Panc1 (cell line): Measurements from ENCODE around the gene YY1. TPM values are rescaled to one million over a fixed set of nuclear protein-coding genes. Genes with fewer than 3 reads are reported as not detected.

Source experiments
- ATAC-seq: fragments of 200-7000 bp; cut with Tn5 transposase; 2 replicates; pipeline ENCODE4 v1.9.1; 2020; ENCODE audit warnings: mild to moderate bottlenecking, moderate library complexity
- BruUV-seq: library from RNA; stranded (reverse); fragments of 400-500 nt; replicated peaks from 2 replicates; lab custom pipeline; 2021; lab: Mats Ljungman, UMichigan
- CTCF ChIA-PET: fragments of 300-600 bp; sonication (Branson Sonifier 250); formaldehyde crosslinking; loops from one replicate; lab custom pipeline; 2022; ENCODE audit warnings: antibody characterized with exemption; lab: Charles Lee
- POLR2A ChIA-PET: fragments of 300-600 bp; sonication (Branson Sonifier 250); formaldehyde crosslinking; loops from one replicate; lab custom pipeline; 2022; ENCODE audit warnings: antibody characterized with exemption; lab: Charles Lee
- DNase-seq: peaks from one replicate; pipeline ENCODE4 v3.0.0-alpha.2; 2010; ENCODE audit warnings: low read depth, low spot score
- H3K27ac ChIP-seq: 2 replicates; pipeline ENCODE4 v1.5.1; 2011; ENCODE audit warnings: mild to moderate bottlenecking, low read length, inconsistent platforms
- H3K27me3 ChIP-seq: fragments of 200-500 bp; sonication (Bioruptor generic); 2 replicates; pipeline ENCODE4 v1.6.0; 2014; ENCODE audit warnings: low read length, inconsistent platforms; ENCODE audit not compliant: control insufficient read depth, insufficient read depth
- H3K36me3 ChIP-seq: fragments of 200-500 bp; sonication (Bioruptor generic); 2 replicates; pipeline ENCODE4 v1.5.1; 2014; ENCODE audit warnings: inconsistent platforms, mild to moderate bottlenecking, low read length, moderate library complexity; ENCODE audit not compliant: control insufficient read depth, insufficient read depth
- H3K4me1 ChIP-seq: 2 replicates; pipeline ENCODE4 v1.5.1; 2011; ENCODE audit warnings: inconsistent platforms, mild to moderate bottlenecking, low read length, moderate library complexity; ENCODE audit not compliant: control insufficient read depth, insufficient read depth
- H3K4me3 ChIP-seq, 2 experiments: 2 replicates each; pipeline ENCODE4 v1.5.1; 2011 to 2012; ENCODE audit warnings: low read depth in 2 of 2, low read length in 2 of 2, mild to moderate bottlenecking in 2 of 2, inconsistent platforms in 1 of 2, moderate library complexity in 1 of 2
- H3K9me3 ChIP-seq: fragments of 200-500 bp; sonication (Bioruptor generic); 2 replicates; pipeline ENCODE4 v1.5.1; 2014; ENCODE audit warnings: low read depth, mild to moderate bottlenecking, inconsistent platforms, low read length, moderate library complexity; ENCODE audit not compliant: control insufficient read depth, insufficient read depth
- CTCF ChIP-seq: fragments of 450-650 bp; IDR thresholded peaks from 2 replicates; pipeline ENCODE4 v1.5.1; 2017; ENCODE audit warnings: mild to moderate bottlenecking
- POLR2AphosphoS5 ChIP-seq: IDR thresholded peaks from 2 replicates; pipeline ENCODE4 v1.6.1; 2012; ENCODE audit warnings: mild to moderate bottlenecking, low read depth, low read length, moderate library complexity
- SIN3A ChIP-seq: IDR thresholded peaks from 2 replicates; pipeline ENCODE4 v1.6.1; 2012; ENCODE audit warnings: low read depth, mild to moderate bottlenecking, low read length, moderate library complexity, borderline replicate concordance; ENCODE audit not compliant: insufficient read depth
- TCF7L2 ChIP-seq: IDR thresholded peaks from 2 replicates; pipeline ENCODE4 v1.6.1; 2011; ENCODE audit warnings: mild to moderate bottlenecking, low read depth, low read length, inconsistent platforms
- in situ Hi-C: cut with HindIII; loops from 2 replicates; pipeline ENCODE4 v1.10.0; 2016; ENCODE audit warnings: low sequenced_read_pairs, low pct_unique_long_range_greater_than_20kb
- intact Hi-C: fragments of 100-400 bp; cut with micrococcal nuclease; formaldehyde crosslinking; loops from one replicate; pipeline ENCODE4 v1.10.0; 2022; ENCODE audit not compliant: unreplicated experiment
- total RNA-seq: library from RNA; stranded (reverse); gene quantifications from one replicate; pipeline ENCODE4 v1.2.1, GENCODE V29; 2021; ENCODE audit not compliant: unreplicated experiment
- TF ChIP-seq, protein P1 (sequence below), 2 experiments: IDR thresholded peaks; 2 replicates each; pipeline ENCODE4 v1.6.1; 2011 to 2012; ENCODE audit warnings: low read depth in 2 of 2, control low read depth in 1 of 2, low read length in 1 of 2, mild to moderate bottlenecking in 1 of 2, moderate library complexity in 1 of 2; ENCODE audit not compliant: insufficient read depth in 1 of 2

The YY1 gene
- total RNA-seq, 1 experiment from 2014 or later, result 71.3 TPM

DNA sequence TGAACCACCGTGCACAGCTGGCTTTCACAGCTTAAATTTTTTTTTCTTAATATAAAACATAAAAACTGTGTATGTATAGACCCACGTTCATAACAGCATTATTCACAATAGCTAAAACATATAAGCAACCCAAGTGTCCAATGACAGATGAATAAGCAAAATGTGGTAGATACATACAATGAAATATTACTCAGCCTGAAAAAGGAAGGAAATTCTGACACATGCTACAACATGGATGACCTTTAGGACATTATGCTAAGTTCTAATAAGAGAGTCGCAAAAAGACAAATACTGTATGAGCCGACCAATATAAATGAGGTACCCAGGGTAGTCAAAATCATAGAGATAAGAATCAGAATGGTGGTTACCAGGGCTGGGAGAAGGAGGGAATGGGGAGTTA is 13.8 kb upstream of the YY1 start:
- TF ChIP-seq TCF7L2, result no peak
- TF ChIP-seq CTCF, result no peak
- no peak for TF ChIP-seq SIN3A
- no peak for TF ChIP-seq POLR2AphosphoS5
- TF ChIP-seq, protein P1, sequence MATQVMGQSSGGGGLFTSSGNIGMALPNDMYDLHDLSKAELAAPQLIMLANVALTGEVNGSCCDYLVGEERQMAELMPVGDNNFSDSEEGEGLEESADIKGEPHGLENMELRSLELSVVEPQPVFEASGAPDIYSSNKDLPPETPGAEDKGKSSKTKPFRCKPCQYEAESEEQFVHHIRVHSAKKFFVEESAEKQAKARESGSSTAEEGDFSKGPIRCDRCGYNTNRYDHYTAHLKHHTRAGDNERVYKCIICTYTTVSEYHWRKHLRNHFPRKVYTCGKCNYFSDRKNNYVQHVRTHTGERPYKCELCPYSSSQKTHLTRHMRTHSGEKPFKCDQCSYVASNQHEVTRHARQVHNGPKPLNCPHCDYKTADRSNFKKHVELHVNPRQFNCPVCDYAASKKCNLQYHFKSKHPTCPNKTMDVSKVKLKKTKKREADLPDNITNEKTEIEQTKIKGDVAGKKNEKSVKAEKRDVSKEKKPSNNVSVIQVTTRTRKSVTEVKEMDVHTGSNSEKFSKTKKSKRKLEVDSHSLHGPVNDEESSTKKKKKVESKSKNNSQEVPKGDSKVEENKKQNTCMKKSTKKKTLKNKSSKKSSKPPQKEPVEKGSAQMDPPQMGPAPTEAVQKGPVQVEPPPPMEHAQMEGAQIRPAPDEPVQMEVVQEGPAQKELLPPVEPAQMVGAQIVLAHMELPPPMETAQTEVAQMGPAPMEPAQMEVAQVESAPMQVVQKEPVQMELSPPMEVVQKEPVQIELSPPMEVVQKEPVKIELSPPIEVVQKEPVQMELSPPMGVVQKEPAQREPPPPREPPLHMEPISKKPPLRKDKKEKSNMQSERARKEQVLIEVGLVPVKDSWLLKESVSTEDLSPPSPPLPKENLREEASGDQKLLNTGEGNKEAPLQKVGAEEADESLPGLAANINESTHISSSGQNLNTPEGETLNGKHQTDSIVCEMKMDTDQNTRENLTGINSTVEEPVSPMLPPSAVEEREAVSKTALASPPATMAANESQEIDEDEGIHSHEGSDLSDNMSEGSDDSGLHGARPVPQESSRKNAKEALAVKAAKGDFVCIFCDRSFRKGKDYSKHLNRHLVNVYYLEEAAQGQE (IDR thresholded peaks at IDR 0.05; ENCODE audit: insufficient read depth in 1 of 2, low read depth in 2 of 2, low read length in 1 of 2), result no peak
- no peaks in the 10 kb centered on the region for H3K36me3 ChIP-seq
- peaks cover 28% of the 10 kb centered on the region for H3K4me1 ChIP-seq
- in situ Hi-C loops, result no loop called here
- POLR2A ChIA-PET, result interaction anchor here (0.6 kb wide), 1 partner anchor 14 kb away, joined by 14 read pairs; no protein-coding TSS in a partner anchor
- intact Hi-C loops, result no loop called here
- no peaks in the 10 kb centered on the region for H3K27me3 ChIP-seq
- CTCF ChIA-PET, result no interaction called here
- H3K27ac ChIP-seq, result no peak overlapping the region
- BruUV-seq, result no TSS peak
- DNase-seq (no peak), ATAC-seq (no peak)
- no peaks in the 10 kb centered on the region for H3K9me3 ChIP-seq
- no peak overlapping the region for H3K4me3 ChIP-seq

- Histone ChIP-seq H3K36me3 (no peaks in the 10 kb centered on the region), H3K27ac (no peak overlapping the region), H3K9me3 (no peaks in the 10 kb centered on the region), H3K4me3 (no peak overlapping the region), H3K27me3 (no peaks in the 10 kb centered on the region), H3K4me1 (peaks cover 5% of the 10 kb centered on the region)
- intact Hi-C loops (no loop called here), in situ Hi-C loops (no loop called here)
- TF ChIP-seq, protein P1 (IDR thresholded peaks at IDR 0.05; ENCODE audit: insufficient read depth in 1 of 2, low read depth in 2 of 2, low read length in 1 of 2), result no peak
- TF ChIP-seq SIN3A, result no peak
- TF ChIP-seq CTCF, result no peak
- no peak for TF ChIP-seq TCF7L2
- no peak for TF ChIP-seq POLR2AphosphoS5
- POLR2A ChIA-PET, result interaction anchor here (0.7 kb wide), 1 partner anchor 8 kb away, joined by 9 read pairs; no protein-coding TSS in a partner anchor
- CTCF ChIA-PET, result no interaction called here
- ATAC-seq (no peak), DNase-seq (no peak)
- no TSS peak for BruUV-seq
These were observed 8.6 kb upstream of the YY1 start for GRCh38 chr14:100230361-100230760.
